H7 (cell line): Measurements from ENCODE around the gene FLNA. TPM values are rescaled to one million over a fixed set of nuclear protein-coding genes. Genes with fewer than 3 reads are reported as not detected.

Experiments
- DNase-seq: peaks from one replicate; pipeline ENCODE4 v3.0.0; 2012
- H3K27me3 ChIP-seq: 2 replicates; pipeline ENCODE4 v1.6.0; 2011; ENCODE audit warnings: mild to moderate bottlenecking, low read length; ENCODE audit not compliant: control insufficient read depth, insufficient read depth
- H3K36me3 ChIP-seq: replicated peaks from 2 replicates; pipeline ENCODE4 v1.5.1; 2011; ENCODE audit warnings: low read length; ENCODE audit not compliant: control insufficient read depth, insufficient read depth
- H3K4me3 ChIP-seq: 2 replicates; pipeline ENCODE4 v1.5.1; 2011; ENCODE audit warnings: low read depth, mild to moderate bottlenecking, control low read depth, low read length, moderate library complexity; ENCODE audit not compliant: insufficient read depth
- total RNA-seq: library from RNA; depleted of rRNA; stranded (reverse); fragments of >200 nt; shearing (Covaris generic); gene quantifications from 2 replicates; pipeline ENCODE4 v1.2.3, GENCODE V29; 2014

FLNA gene
- total RNA-seq, 1 experiment from 2014 or later: 799 TPM

DNA sequence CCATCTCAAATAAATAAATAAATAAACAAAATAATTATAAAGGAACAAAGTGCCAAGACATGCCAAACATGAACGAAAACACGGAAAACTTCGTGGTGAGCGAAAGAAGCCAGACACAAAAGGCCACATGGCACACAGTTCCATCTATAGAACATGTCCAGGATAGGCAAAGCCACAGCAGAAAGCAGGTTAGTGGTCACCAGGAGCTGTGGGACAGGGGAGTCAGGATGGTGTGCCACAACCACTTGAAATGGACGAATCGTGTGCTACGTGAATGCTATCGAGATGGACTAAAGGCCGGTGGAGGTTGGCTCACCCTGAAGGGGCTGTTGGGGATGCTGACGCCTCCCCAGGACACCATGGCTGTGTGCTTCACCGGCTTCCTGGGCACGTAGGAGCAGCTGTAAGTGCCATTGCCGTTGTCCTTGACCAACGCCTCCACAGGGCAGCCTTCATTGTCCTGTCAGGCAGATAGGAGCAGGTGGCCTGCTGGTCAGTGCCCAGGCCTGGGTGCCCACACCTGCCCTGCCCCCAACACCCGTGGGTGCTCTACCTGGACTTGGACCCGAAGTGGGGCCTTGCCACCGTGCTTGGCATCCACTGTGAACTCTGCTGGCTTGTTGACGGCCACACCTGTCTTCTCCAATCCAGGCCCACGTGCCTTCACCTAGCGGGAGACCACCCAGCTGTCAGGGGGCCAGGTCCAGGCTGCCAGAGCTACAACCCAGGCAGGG lies 10.6 kb downstream of the FLNA start:
- Histone ChIP-seq H3K4me3 (no peak overlapping the region), H3K27me3 (no peaks in the 10 kb centered on the region), H3K36me3 (peaks cover 48% of the 10 kb centered on the region)
- DNase-seq: no peak

DNA sequence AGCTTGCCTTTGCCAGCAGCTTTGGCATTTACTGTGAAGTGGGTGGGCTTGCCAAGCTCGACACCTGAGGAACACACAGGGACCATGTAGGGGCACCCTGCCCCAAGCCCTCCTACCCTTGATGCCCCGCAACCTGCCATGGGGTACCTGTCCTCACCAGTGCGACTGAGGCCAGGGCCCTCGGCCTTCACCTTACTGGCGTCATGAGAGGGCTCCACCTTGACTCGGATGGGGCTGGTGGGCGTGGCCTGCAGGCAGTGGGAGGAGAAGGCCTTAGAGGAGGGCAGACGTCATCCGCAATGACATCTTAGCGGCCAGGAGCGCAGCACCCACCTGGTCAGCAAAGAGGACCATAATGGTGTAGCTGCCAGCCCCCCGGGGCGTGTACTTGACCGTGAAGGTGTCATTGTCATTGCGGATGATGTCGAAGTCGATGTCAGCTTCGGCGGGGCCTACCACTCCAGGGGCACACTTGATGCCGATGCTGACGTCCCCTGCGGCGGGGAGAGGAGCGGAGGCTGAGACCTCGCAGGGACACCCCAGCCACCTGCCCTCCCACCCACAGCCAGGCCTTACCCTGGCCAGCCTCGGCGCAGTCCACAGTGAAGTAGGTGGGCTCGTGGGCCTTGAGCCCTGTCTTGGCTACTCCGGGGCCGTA lies 12.2 kb downstream of the FLNA start:
- DNase-seq: no peak
- H3K4me3 ChIP-seq: no peak overlapping the region
- H3K27me3 ChIP-seq: no peaks in the 10 kb centered on the region
- H3K36me3 ChIP-seq: peaks cover 56% of the 10 kb centered on the region

GRCh38 chrX:154360155-154360713 lies 14.2 kb downstream of the FLNA start:
- H3K27me3 ChIP-seq: no peaks in the 10 kb centered on the region
- H3K4me3 ChIP-seq: no peak overlapping the region
- H3K36me3 ChIP-seq: peaks cover 47% of the 10 kb centered on the region

GRCh38 chrX:154359362-154360154 lies 14.9 kb downstream of the FLNA start:
- Histone ChIP-seq H3K4me3 (no peak overlapping the region), H3K27me3 (no peaks in the 10 kb centered on the region), H3K36me3 (peaks cover 43% of the 10 kb centered on the region)
- DNase-seq: no peak

More at GRCh38 chrX:154360155-154360713, 14.2 kb downstream of the FLNA start:
- DNase-seq: no peak

DNA sequence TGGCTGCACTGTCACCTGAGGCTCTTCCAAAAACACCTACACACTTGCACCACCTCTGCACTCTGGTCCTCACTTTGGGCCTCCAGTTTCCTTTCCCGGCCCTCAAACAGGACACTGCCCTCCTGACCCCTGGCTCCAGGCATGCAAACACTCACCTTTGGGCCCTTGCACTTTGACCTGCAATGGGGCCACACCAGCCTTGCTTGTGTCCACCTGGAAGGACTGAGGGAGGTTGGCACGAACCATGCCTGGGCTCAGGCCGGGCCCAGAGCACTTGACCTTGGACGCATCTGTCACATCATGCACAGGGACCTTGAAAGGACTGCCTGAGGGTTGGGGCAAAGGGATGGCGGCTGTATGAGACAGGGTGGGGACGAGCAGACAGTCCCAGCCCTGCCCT lies 15.6 kb downstream of the FLNA start:
- peaks cover 44% of the 10 kb centered on the region for H3K36me3 ChIP-seq
- no peak for DNase-seq
- H3K27me3 ChIP-seq: no peaks in the 10 kb centered on the region
- H3K4me3 ChIP-seq: no peak overlapping the region

DNA sequence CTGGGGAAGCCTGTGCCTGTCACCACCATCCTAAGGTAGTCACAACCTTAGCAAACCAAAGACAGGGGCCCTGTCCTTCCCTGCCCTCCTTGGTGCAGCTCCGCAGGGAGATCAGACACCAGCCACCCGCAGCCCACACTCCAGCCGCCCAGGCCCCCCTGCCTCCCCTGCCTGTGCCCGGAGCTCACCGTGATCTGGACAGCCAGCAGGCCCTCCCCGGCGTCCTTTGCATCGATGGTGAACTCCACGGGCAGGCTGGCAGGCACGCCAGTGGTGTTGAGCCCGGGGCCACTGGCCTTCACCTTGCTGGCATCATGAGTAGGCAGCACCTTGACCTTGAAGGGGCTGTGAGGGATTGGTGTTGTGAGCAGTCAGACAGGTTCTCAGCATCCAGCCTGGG lies 16.4 kb downstream of the FLNA start:
- Histone ChIP-seq H3K36me3 (peaks cover 50% of the 10 kb centered on the region), H3K27me3 (no peaks in the 10 kb centered on the region), H3K4me3 (no peak overlapping the region)
- DNase-seq: no peak

GRCh38 chrX:154357205-154357604 lies 17.2 kb downstream of the FLNA start:
- Histone ChIP-seq H3K36me3 (peaks cover 49% of the 10 kb centered on the region), H3K4me3 (no peak overlapping the region), H3K27me3 (no peaks in the 10 kb centered on the region)
- DNase-seq: no peak

GRCh38 chrX:154356596-154356995 lies 17.8 kb downstream of the FLNA start:
- peaks cover 45% of the 10 kb centered on the region for H3K36me3 ChIP-seq
- no peak for DNase-seq

DNA sequence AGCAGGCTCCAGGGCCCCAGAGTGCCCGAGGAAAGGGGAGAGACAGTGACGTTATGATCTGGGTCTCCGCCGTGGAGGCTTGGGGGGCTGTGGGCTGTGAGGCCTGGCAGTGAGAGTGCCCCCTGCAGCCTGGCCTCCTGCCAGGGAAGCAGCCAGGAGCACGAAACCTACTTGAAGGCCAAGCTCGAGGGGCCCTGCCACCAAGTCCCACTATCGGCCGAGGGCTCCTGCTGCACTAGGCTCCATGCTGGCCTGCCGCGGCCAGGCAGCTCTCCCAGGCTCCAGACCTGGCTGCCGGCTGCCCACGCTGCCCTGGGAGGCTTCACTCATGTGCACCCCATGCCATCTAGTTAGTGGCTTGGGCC lies 18.7 kb downstream of the FLNA start:
- H3K27me3 ChIP-seq: no peaks in the 10 kb centered on the region
- DNase-seq: no peak
- no peak overlapping the region for H3K4me3 ChIP-seq
- peaks cover 41% of the 10 kb centered on the region for H3K36me3 ChIP-seq

More at GRCh38 chrX:154356596-154356995, 17.8 kb downstream of the FLNA start:
- Histone ChIP-seq H3K27me3 (no peaks in the 10 kb centered on the region), H3K4me3 (no peak overlapping the region)

GRCh38 chrX:154355094-154355775 lies 19.2 kb downstream of the FLNA start:
- Histone ChIP-seq H3K4me3 (no peak overlapping the region), H3K36me3 (peaks cover 44% of the 10 kb centered on the region), H3K27me3 (no peaks in the 10 kb centered on the region)
- no peak for DNase-seq

- Histone ChIP-seq H3K27me3 (no peaks in the 10 kb centered on the region), H3K36me3 (peaks cover 49% of the 10 kb centered on the region), H3K4me3 (no peak overlapping the region)
- DNase-seq: no peak
Measured at GRCh38 chrX:154354516-154354915, 19.9 kb downstream of the FLNA start.

- H3K27me3 ChIP-seq: no peaks in the 10 kb centered on the region
- H3K4me3 ChIP-seq: no peak overlapping the region
- no peak for DNase-seq
- H3K36me3 ChIP-seq: peaks cover 49% of the 10 kb centered on the region
Measured at GRCh38 chrX:154354013-154354412, 20.4 kb downstream of the FLNA start.

- no peak for DNase-seq
- Histone ChIP-seq H3K4me3 (no peak overlapping the region), H3K36me3 (peaks cover 42% of the 10 kb centered on the region), H3K27me3 (no peaks in the 10 kb centered on the region)
Measured at GRCh38 chrX:154353172-154353843, 21.1 kb downstream of the FLNA start.

DNA sequence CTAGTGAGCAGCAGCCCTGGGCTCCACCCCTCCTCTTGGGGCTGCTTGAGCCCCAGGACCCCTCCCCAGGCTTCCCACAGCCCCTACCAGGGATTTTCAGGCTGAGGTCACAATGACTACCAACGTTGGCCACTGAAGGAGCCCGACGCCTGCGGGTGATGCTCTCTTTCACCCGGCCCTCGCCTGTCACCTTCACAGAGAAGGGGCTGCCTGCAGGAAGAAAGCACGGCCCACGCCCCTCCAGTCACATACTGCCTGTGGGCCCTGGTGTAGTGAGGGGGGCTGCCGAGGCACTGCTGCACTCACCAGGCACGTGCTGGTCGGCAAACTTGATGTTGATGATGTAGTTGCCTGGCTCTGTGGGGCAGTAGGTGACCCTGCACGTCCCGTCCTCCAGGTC lies 22.0 kb downstream of the FLNA start:
- no peak for DNase-seq
- H3K36me3 ChIP-seq: peaks cover 36% of the 10 kb centered on the region
- H3K4me3 ChIP-seq: no peak overlapping the region
- no peaks in the 10 kb centered on the region for H3K27me3 ChIP-seq
